Small intestine (tissue), 7 donors: Measurements from ENCODE around the gene SIK3. TPM values are rescaled to one million over a fixed set of nuclear protein-coding genes. Genes with fewer than 3 reads are reported as not detected.

Experiments used
- DNase-seq, 2 donors: peaks; one replicate each; pipeline versions ENCODE4 v3.0.0 to v3.0.0-alpha.2; 2013
- FAIRE-seq: peaks from 2 replicates; lab custom pipeline; 2012; peaks lifted over from hg19 to GRCh38; lab: Jason Lieb, UNC
- H3K27ac ChIP-seq, 3 donors: one replicate each; pipeline ENCODE4 v1.5.1; 2013; ENCODE audit warnings: low read length in 2 of 3, mild to moderate bottlenecking in 2 of 3, control low read depth in 1 of 3, inconsistent platforms in 1 of 3, low read depth in 1 of 3, moderate library complexity in 1 of 3
- H3K27me3 ChIP-seq, 3 donors: one replicate each; pipeline ENCODE4 v1.6.1; 2013; ENCODE audit warnings: low read length in 3 of 3, inconsistent platforms in 1 of 3; ENCODE audit not compliant: control insufficient read depth in 3 of 3, insufficient read depth in 3 of 3
- H3K36me3 ChIP-seq, 3 donors: one replicate each; pipeline ENCODE4 v1.6.1; 2013; ENCODE audit warnings: low read length in 3 of 3, inconsistent platforms in 1 of 3, low read depth in 1 of 3, mild to moderate bottlenecking in 1 of 3, moderate library complexity in 1 of 3; ENCODE audit not compliant: control insufficient read depth in 3 of 3, insufficient read depth in 2 of 3
- H3K4me1 ChIP-seq, 3 donors: one replicate each; pipeline ENCODE4 v1.6.1; 2013; ENCODE audit warnings: low read length in 2 of 3, inconsistent platforms in 1 of 3, low read depth in 1 of 3, mild to moderate bottlenecking in 1 of 3, moderate library complexity in 1 of 3; ENCODE audit not compliant: control insufficient read depth in 3 of 3, insufficient read depth in 2 of 3
- H3K4me3 ChIP-seq, 3 donors: one replicate each; pipeline ENCODE4 v1.5.1; 2013; ENCODE audit warnings: low read length in 3 of 3, control low read depth in 1 of 3, inconsistent platforms in 1 of 3, low read depth in 1 of 3, mild to moderate bottlenecking in 1 of 3, moderate library complexity in 1 of 3
- H3K9me3 ChIP-seq, 2 donors: one replicate each; pipeline ENCODE4 v1.6.1; 2013; ENCODE audit warnings: low read depth in 1 of 2, low read length in 1 of 2; ENCODE audit not compliant: control insufficient read depth in 2 of 2, insufficient read depth in 1 of 2
- WGBS, 3 donors: extraction: QIAGEN DNeasy Blood & Tissue Kit; methylation state at CpG; one replicate each; pipeline ENCODE4 v1.1.7; 2013; 5-methylcytosine and 5-hydroxymethylcytosine counted together
- polyA plus RNA-seq, 4 donors: library from polyadenylated mRNA; stranded (reverse) in 3 of 4; unstranded in 1 of 4; fragments of 200-250 nt in 3 of 4; fragments of 120-200 nt in 1 of 4; gene quantifications; one replicate each; pipeline versions ENCODE4 v1.2.1 to v1.2.3, GENCODE V29; 2013
- donor health status: healthy with polysubstance abuse.
- donor health status: control.
- donor health status: control.
- donor health status: Bipolar disorder and iron deficiency.
- donor health status: healthy.

The SIK3 gene
- polyA plus RNA-seq, 4 donors = 4.9 to 35.3 (median 9.0) TPM

- WGBS, 3 donors = 65 to 73% (median 66%) methylated on average over 4 of the region's 4 CpGs
- DNase-seq (no peak), FAIRE-seq (no peak)
- Histone ChIP-seq H3K27me3 (no peaks in the 10 kb centered on the region), H3K4me1 (no peaks in the 10 kb centered on the region), H3K36me3 (peaks cover 0 to 2% (median 0%) of the 10 kb centered on the region in 3 donors), H3K27ac (no peak overlapping the region), H3K9me3 (no peaks in the 10 kb centered on the region), H3K4me3 (no peak overlapping the region)
These were observed 134.4 kb downstream of the SIK3 start for GRCh38 chr11:116963813-116964212.

GRCh38 chr11:116962108-116962507 is 136.1 kb downstream of the SIK3 start:
- Histone ChIP-seq H3K36me3 (peaks cover 0 to 2% (median 0%) of the 10 kb centered on the region in 3 donors), H3K4me3 (no peak overlapping the region), H3K27ac (no peak overlapping the region), H3K9me3 (no peaks in the 10 kb centered on the region), H3K27me3 (no peaks in the 10 kb centered on the region), H3K4me1 (peaks cover 0 to 2% (median 0%) of the 10 kb centered on the region in 3 donors)
- FAIRE-seq (no peak), DNase-seq (no peak)
- 90 to 96% (median 91%) methylated on average over 4 of the region's 4 CpGs for WGBS, 3 donors

DNA sequence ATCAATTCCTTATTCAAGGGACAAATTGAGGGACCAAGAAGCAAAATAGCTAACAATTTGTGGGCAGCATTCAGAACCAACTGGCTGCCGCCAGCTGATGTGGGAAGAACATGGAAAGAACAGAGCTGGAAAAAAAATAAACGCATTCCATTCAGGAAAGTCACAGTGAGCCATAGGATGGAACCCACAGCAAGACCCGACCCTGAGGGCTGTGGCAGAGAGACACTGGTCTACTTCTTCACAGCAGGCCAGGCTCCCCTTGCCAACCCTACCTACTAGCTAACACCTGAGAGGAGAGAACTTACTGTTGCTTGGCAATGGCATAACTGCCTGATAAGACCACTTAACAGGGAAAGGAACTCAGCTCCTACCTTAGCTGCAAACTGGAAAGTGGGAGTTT is 137.3 kb downstream of the SIK3 start:
- Histone ChIP-seq H3K4me3 (no peak overlapping the region), H3K27ac (no peak overlapping the region), H3K36me3 (peaks cover 0 to 4% (median 2%) of the 10 kb centered on the region in 3 donors), H3K9me3 (no peaks in the 10 kb centered on the region), H3K27me3 (no peaks in the 10 kb centered on the region), H3K4me1 (peaks cover 0 to 2% (median 0%) of the 10 kb centered on the region in 3 donors)
- 62 to 76% (median 66%) methylated on average over 3 of the region's 3 CpGs for WGBS, 3 donors
- FAIRE-seq (no peak), DNase-seq (peak in 1 of 2 donors; percentile 28)

- peaks cover 0 to 2% (median 0%) of the 10 kb centered on the region in 3 donors for H3K4me1 ChIP-seq
- H3K4me3 ChIP-seq = no peak overlapping the region
- H3K27me3 ChIP-seq = no peaks in the 10 kb centered on the region
- H3K36me3 ChIP-seq = peaks cover 0 to 6% (median 6%) of the 10 kb centered on the region in 3 donors
- 37 to 64% (median 40%) methylated on average over 3 of the region's 3 CpGs for WGBS, 3 donors
- H3K9me3 ChIP-seq = no peaks in the 10 kb centered on the region
- DNase-seq = peak in 1 of 2 donors; percentile 14
- no peak overlapping the region for H3K27ac ChIP-seq
- FAIRE-seq = no peak
These were observed 140.0 kb downstream of the SIK3 start for GRCh38 chr11:116958246-116958645.

DNA sequence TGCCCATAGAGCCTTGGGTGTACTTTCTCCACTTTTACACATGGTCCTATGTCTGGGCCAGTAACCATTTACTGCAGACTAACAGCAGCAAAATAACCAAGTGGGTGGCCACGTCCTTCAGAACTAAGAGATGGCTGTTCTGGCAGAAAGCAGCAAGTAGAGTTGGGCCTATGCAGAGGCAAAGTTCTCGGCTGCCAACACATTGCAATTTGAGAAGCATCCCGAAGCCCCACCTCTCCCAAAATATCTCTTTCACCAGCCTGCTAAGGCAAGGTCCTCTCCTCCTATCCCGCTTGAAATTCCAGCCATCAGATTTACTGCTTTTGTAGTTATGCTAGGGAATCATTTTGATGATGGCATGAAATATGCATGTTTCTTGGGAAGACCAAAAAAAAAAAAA is 142.3 kb downstream of the SIK3 start:
- DNase-seq (no peak), FAIRE-seq (no peak)
- Histone ChIP-seq H3K27ac (peak overlapping the region in 1 of 3 donors; percentile 30), H3K36me3 (peaks cover 0 to 9% (median 6%) of the 10 kb centered on the region in 3 donors), H3K4me3 (no peak overlapping the region), H3K9me3 (no peaks in the 10 kb centered on the region), H3K4me1 (peaks cover 0 to 2% (median 0%) of the 10 kb centered on the region in 3 donors), H3K27me3 (no peaks in the 10 kb centered on the region)
- 83 to 97% (median 90%) methylated on average over 4 of the region's 4 CpGs for WGBS, 3 donors

DNA sequence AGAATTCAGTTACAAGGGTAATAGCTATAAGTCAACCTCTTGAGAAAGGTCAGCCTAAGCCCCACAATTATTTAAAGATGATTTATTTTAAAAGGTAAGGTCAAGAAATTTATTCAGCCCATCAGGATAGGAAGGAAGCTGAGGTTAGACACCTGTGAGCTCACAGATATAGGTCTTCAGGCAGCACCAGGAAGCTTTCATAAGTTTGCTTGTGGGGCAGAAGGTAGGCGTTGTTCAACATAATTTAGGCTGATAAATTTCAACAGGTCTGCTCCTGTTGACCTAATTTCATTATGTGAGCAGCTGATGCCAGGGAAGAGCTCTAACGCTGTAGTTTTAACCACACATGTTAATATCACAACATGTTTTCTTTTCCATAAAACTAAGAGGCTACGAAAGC is 142.7 kb downstream of the SIK3 start:
- Histone ChIP-seq H3K36me3 (peaks cover 3 to 9% (median 6%) of the 10 kb centered on the region in 3 donors), H3K27ac (peak overlapping the region in 1 of 3 donors; percentile 30), H3K9me3 (no peaks in the 10 kb centered on the region), H3K27me3 (no peaks in the 10 kb centered on the region), H3K4me1 (peaks cover 0 to 2% (median 0%) of the 10 kb centered on the region in 3 donors), H3K4me3 (no peak overlapping the region)
- no peak for FAIRE-seq
- WGBS, 3 donors = 73 to 85% (median 77%) methylated on average over 3 of the region's 3 CpGs
- DNase-seq = peak in 1 of 2 donors; percentile 24

- peaks cover 6 to 11% (median 10%) of the 10 kb centered on the region in 3 donors for H3K36me3 ChIP-seq
- H3K27ac ChIP-seq = peak overlapping the region in 1 of 3 donors; percentile 53
- WGBS, 3 donors = 65 to 76% (median 73%) methylated on average over 6 of the region's 6 CpGs
- FAIRE-seq (no peak), DNase-seq (no peak)
- no peak overlapping the region for H3K4me3 ChIP-seq
- H3K9me3 ChIP-seq = no peaks in the 10 kb centered on the region
- H3K27me3 ChIP-seq = no peaks in the 10 kb centered on the region
- peaks cover 0 to 2% (median 0%) of the 10 kb centered on the region in 3 donors for H3K4me1 ChIP-seq
These were observed 144.5 kb downstream of the SIK3 start for GRCh38 chr11:116953530-116954285.

DNA sequence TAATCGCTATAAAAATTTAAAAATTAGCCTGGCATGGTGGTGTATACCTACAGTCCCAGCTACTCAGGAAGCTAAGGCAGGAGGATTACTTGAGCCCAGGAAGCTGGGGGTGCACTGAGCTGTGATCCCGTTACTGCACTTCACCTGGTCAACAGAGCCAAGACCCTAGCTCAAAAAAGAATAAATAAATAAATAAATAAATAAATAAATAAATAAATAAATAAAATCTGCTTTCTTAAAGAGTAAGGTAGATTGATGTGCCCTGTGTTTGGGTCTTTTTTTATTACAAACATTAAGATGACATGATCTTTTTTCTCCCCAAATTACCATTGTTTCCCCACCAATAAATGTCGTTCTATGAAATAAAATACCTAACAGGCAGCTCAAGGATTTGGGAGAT is 146.5 kb downstream of the SIK3 start:
- Histone ChIP-seq H3K27ac (no peak overlapping the region), H3K36me3 (peaks cover 6 to 11% (median 10%) of the 10 kb centered on the region in 3 donors), H3K27me3 (no peaks in the 10 kb centered on the region), H3K4me3 (no peak overlapping the region), H3K4me1 (no peaks in the 10 kb centered on the region), H3K9me3 (no peaks in the 10 kb centered on the region)
- FAIRE-seq = no peak
- DNase-seq = no peak
- WGBS, 3 donors = 96 to 97% (median 97%) methylated on average over 3 of the region's 3 CpGs
